A549 (cell line): ENCODE results near the gene NUP88. TPM values are rescaled to one million over a fixed set of nuclear protein-coding genes. Genes with fewer than 3 reads are reported as not detected.

Experiments
- ATAC-seq, 2 experiments: fragments of 200-7000 bp in 1 of 2; fragments of >200 bp in 1 of 2; cut with Nextera tagmentation in 1 of 2; cut with Tn5 transposase in 1 of 2; 3 replicates each; pipeline versions ENCODE4 v1.8.0 to v1.9.1; 2018 to 2020; ENCODE audit warnings: mild to moderate bottlenecking in 1 of 2, moderate library complexity in 1 of 2
- CTCF ChIA-PET: fragments of 300-600 bp; sonication (Branson Sonifier 250); formaldehyde crosslinking; extraction: SDS; loops from one replicate; lab custom pipeline; 2021; ENCODE audit warnings: antibody characterized with exemption, inconsistent platforms; lab: Yijun Ruan, JAX
- POLR2A ChIA-PET: fragments of 350-600 bp; formaldehyde crosslinking; extraction: SDS; loops from one replicate; lab custom pipeline; 2021; ENCODE audit warnings: antibody characterized with exemption, inconsistent platforms; lab: Yijun Ruan, JAX
- DNase-seq, 2 experiments: peaks; one replicate each; pipeline versions ENCODE4 v3.0.0 to v3.0.0-alpha.2; 2011 to 2016; ENCODE audit warnings: low read depth in 1 of 2, low spot score in 1 of 2
- FAIRE-seq: peaks from 2 replicates; lab custom pipeline; 2011; peaks lifted over from hg19 to GRCh38; lab: Jason Lieb, UNC
- H3K27ac ChIP-seq, 2 experiments: fragments of >200 bp; sonication (Bioruptor Twin); formaldehyde crosslinking; 3 replicates each; pipeline ENCODE4 v1.5.1; 2016 to 2017
- H3K4me1 ChIP-seq: fragments of >200 bp; sonication (Bioruptor Twin); formaldehyde crosslinking; 3 replicates; pipeline ENCODE4 v1.6.1; 2016
- H3K4me2 ChIP-seq: fragments of >200 bp; sonication (Bioruptor Twin); formaldehyde crosslinking; 3 replicates; pipeline ENCODE4 v1.6.1; 2016
- H3K4me3 ChIP-seq: fragments of >200 bp; sonication (Bioruptor Twin); formaldehyde crosslinking; 3 replicates; pipeline ENCODE4 v1.5.1; 2016
- H3K9me3 ChIP-seq: fragments of >200 bp; sonication (Bioruptor Twin); formaldehyde crosslinking; 3 replicates; pipeline ENCODE4 v1.6.1; 2016
- BHLHE40 ChIP-seq: IDR thresholded peaks from 2 replicates; pipeline ENCODE4 v1.6.1; 2012; ENCODE audit warnings: low read depth, low read length, inconsistent platforms
- CBX2 ChIP-seq: fragments of 200-600 bp; sonication (generic); IDR thresholded peaks from 2 replicates; pipeline ENCODE4 v1.6.1; 2016; ENCODE audit warnings: low read depth, mild to moderate bottlenecking, borderline replicate concordance
- CBX8 ChIP-seq: fragments of 200-600 bp; sonication (generic); IDR thresholded peaks from 2 replicates; pipeline ENCODE4 v1.6.1; 2016
- CHD4 ChIP-seq: fragments of 200-600 bp; sonication (generic); IDR thresholded peaks from 2 replicates; pipeline ENCODE4 v1.6.1; 2016; ENCODE audit warnings: antibody characterized with exemption, mild to moderate bottlenecking, borderline replicate concordance
- CTCF ChIP-seq: fragments of >200 bp; sonication (Bioruptor Twin); formaldehyde crosslinking; IDR thresholded peaks from 3 replicates; pipeline ENCODE4 v1.5.1; 2016
- E2F6 ChIP-seq: IDR thresholded peaks from 2 replicates; pipeline ENCODE4 v1.6.1; 2012; ENCODE audit warnings: low read depth, borderline replicate concordance
- ESRRA ChIP-seq: fragments of 150-350 bp; IDR thresholded peaks from 2 replicates; pipeline ENCODE4 v1.6.1; 2014; ENCODE audit warnings: mild to moderate bottlenecking, low read length, borderline replicate concordance
- FOSL2 ChIP-seq, 2 experiments: fragments of 450-650 bp in 1 of 2; fragments of >200 bp in 1 of 2; sonication (Bioruptor Twin) in 1 of 2; formaldehyde crosslinking; IDR thresholded peaks; 2 replicates each; pipeline versions ENCODE4 v1.5.0 to v1.6.1; 2016 to 2020; ENCODE audit warnings: mild to moderate bottlenecking in 1 of 2, moderate library complexity in 1 of 2
- FOXS1 ChIP-seq: fragments of 250-450 bp; sonication (Bioruptor Pico); IDR thresholded peaks from 2 replicates; pipeline ENCODE4 v1.5.0; 2020; ENCODE audit warnings: mild to moderate bottlenecking, moderate library complexity
- HDAC2 ChIP-seq: fragments of 200-600 bp; sonication (generic); IDR thresholded peaks from 2 replicates; pipeline ENCODE4 v1.6.1; 2016
- HES2 ChIP-seq: fragments of >200 bp; sonication (Bioruptor Twin); formaldehyde crosslinking; IDR thresholded peaks from 2 replicates; pipeline ENCODE4 v1.6.1; 2016
- HMGXB4 ChIP-seq: fragments of 250-450 bp; sonication (Bioruptor Pico); IDR thresholded peaks from 2 replicates; pipeline ENCODE4 v1.5.0; 2021; ENCODE audit warnings: mild to moderate bottlenecking, moderate library complexity, borderline replicate concordance
- HOXB13 ChIP-seq: fragments of 250-450 bp; sonication (Bioruptor Pico); IDR thresholded peaks from 2 replicates; pipeline ENCODE4 v1.5.0; 2020; ENCODE audit warnings: low read depth, mild to moderate bottlenecking, moderate library complexity
- KDM5A ChIP-seq: fragments of 200-600 bp; sonication (generic); IDR thresholded peaks from 2 replicates; pipeline ENCODE4 v1.6.1; 2016; ENCODE audit warnings: antibody characterized with exemption, mild to moderate bottlenecking
- MAX ChIP-seq: IDR thresholded peaks from 2 replicates; pipeline ENCODE4 v1.6.1; 2012
- MAZ ChIP-seq: fragments of 150-350 bp; IDR thresholded peaks from 2 replicates; pipeline ENCODE4 v1.6.1; 2014; ENCODE audit warnings: antibody characterized with exemption, low read depth, low read length, borderline replicate concordance
- NR3C1 ChIP-seq: fragments of >200 bp; sonication (Bioruptor Twin); formaldehyde crosslinking; IDR thresholded peaks from 3 replicates; pipeline ENCODE4 v1.6.1; 2017
- PHF8 ChIP-seq: fragments of 200-600 bp; sonication (generic); IDR thresholded peaks from 2 replicates; pipeline ENCODE4 v1.6.1; 2016; ENCODE audit warnings: low read depth, mild to moderate bottlenecking, antibody characterized with exemption, moderate library complexity, borderline replicate concordance
- POLR2AphosphoS2 ChIP-seq: conservative IDR thresholded peaks from 2 replicates; pipeline ENCODE4 v1.6.1; 2012; ENCODE audit warnings: low read length, improper control_type of control experiment, inconsistent platforms
- RAD21 ChIP-seq, 2 experiments: fragments of >200 bp in 1 of 2; sonication (Bioruptor Twin) in 1 of 2; formaldehyde crosslinking in 1 of 2; IDR thresholded peaks in 1 of 2; conservative IDR thresholded peaks in 1 of 2; 2 replicates in 1 of 2; 3 replicates in 1 of 2; pipeline ENCODE4 v1.6.1; 2012 to 2018; ENCODE audit warnings: inconsistent platforms in 1 of 2
- RFX5 ChIP-seq: fragments of 450-650 bp; IDR thresholded peaks from 2 replicates; pipeline ENCODE4 v1.7.1; 2014; ENCODE audit warnings: antibody characterized with exemption, mild to moderate bottlenecking, moderate library complexity
- SMC3 ChIP-seq: fragments of >200 bp; sonication (Bioruptor Twin); formaldehyde crosslinking; IDR thresholded peaks from 3 replicates; pipeline ENCODE4 v1.6.1; 2018; ENCODE audit warnings: inconsistent platforms
- USF2 ChIP-seq: fragments of 450-650 bp; IDR thresholded peaks from 2 replicates; pipeline ENCODE4 v1.6.1; 2014; ENCODE audit warnings: antibody characterized with exemption
- ZNF302 ChIP-seq: fragments of 250-450 bp; sonication (Bioruptor Pico); IDR thresholded peaks from 2 replicates; pipeline ENCODE4 v1.9.0; 2021; ENCODE audit warnings: inconsistent platforms, mild to moderate bottlenecking, moderate library complexity
- WGBS: methylation state at CpG from one replicate; pipeline ENCODE4 v1.1.6; 2017; ENCODE audit errors: missing lambda C conversion rate; 5-methylcytosine and 5-hydroxymethylcytosine counted together
- polyA plus RNA-seq, 4 experiments: library from polyadenylated mRNA; depleted of rRNA in 3 of 4; stranded (reverse); fragments of >200 nt; fragmentation: RNase III in 1 of 4; extraction: RNeasy Plus Mini Kit Qiagen cat#74134 plus additional on column Dnase treatment in 1 of 4; gene quantifications; 2 replicates in 3 of 4; 3 replicates in 1 of 4; pipeline ENCODE4 v1.2.3, GENCODE V29; 2011 to 2017

Gene NUP88
- polyA plus RNA-seq, 2 of the 4 experiments (the other 2 are of a cell fraction), result 121 to 180 TPM

- no peak overlapping the region for H3K4me3 ChIP-seq
- DNase-seq (no peak), FAIRE-seq (no peak), ATAC-seq (no peak)
- no peak overlapping the region for H3K27ac ChIP-seq
- H3K4me2 ChIP-seq, result no peak overlapping the region
- WGBS, result 85% methylated on average over 2 of the region's 2 CpGs
- TF ChIP-seq HDAC2 (no peak), FOSL2 (IDR thresholded peaks at IDR 0.05) (no peak), FOSL2 (CRISPR knock-in tag; IDR thresholded peaks at IDR 0.05) (no peak), BHLHE40 (no peak), CBX2 (no peak), RFX5 (no peak), ESRRA (no peak), PHF8 (no peak), MAX (no peak)
- no peaks in the 10 kb centered on the region for H3K9me3 ChIP-seq
- ChIA-PET CTCF (interaction anchor here (0.9 kb wide), 1 partner anchor 84 kb away, joined by 3 read pairs; the partner anchor contains the start of gene C1QBP), POLR2A (no interaction called here)
- no peaks in the 10 kb centered on the region for H3K4me1 ChIP-seq
These were observed 64.5 kb downstream of the NUP88 start for GRCh38 chr17:5354886-5355415.

GRCh38 chr17:5354310-5354709 is 65.2 kb downstream of the NUP88 start:
- Histone ChIP-seq H3K4me2 (no peak overlapping the region), H3K4me3 (no peak overlapping the region), H3K9me3 (no peaks in the 10 kb centered on the region), H3K4me1 (no peaks in the 10 kb centered on the region), H3K27ac (no peak overlapping the region)
- ATAC-seq (no peak), FAIRE-seq (no peak), DNase-seq (no peak)
- ChIA-PET CTCF (interaction anchor here (0.9 kb wide), 1 partner anchor 85 kb away, joined by 3 read pairs; the partner anchor contains the start of gene C1QBP), POLR2A (no interaction called here)
- TF ChIP-seq KDM5A, result no peak
- no peak for TF ChIP-seq ESRRA
- TF ChIP-seq RAD21 (conservative IDR thresholded peaks at IDR 0.05 in 1 of 2, IDR thresholded peaks at IDR 0.05 in 1 of 2), result no peak
- no peak for TF ChIP-seq HMGXB4
- TF ChIP-seq MAZ, result no peak
- TF ChIP-seq HES2, result no peak
- TF ChIP-seq CBX8, result no peak
- no peak for TF ChIP-seq E2F6
- no peak for TF ChIP-seq FOXS1 (CRISPR knock-in tag)
- TF ChIP-seq SMC3, result no peak
- WGBS, result 87% methylated on average over 2 of the region's 2 CpGs

- CTCF ChIA-PET, result no interaction called here
- Histone ChIP-seq H3K9me3 (no peaks in the 10 kb centered on the region), H3K4me2 (no peak overlapping the region), H3K4me3 (no peak overlapping the region), H3K4me1 (no peaks in the 10 kb centered on the region), H3K27ac (no peak overlapping the region)
- DNase-seq, result no peak
- 91% methylated on average over 4 of the region's 4 CpGs for WGBS
- no peak for FAIRE-seq
- no peak for ATAC-seq
- POLR2A ChIA-PET, result no interaction called here
- no peak for TF ChIP-seq HDAC2
- no peak for TF ChIP-seq USF2
- TF ChIP-seq ZNF302 (CRISPR knock-in tag), result no peak
- no peak for TF ChIP-seq POLR2AphosphoS2
- no peak for TF ChIP-seq CHD4
- TF ChIP-seq CTCF, result no peak
- TF ChIP-seq NR3C1, result no peak
- no peak for TF ChIP-seq HOXB13 (CRISPR knock-in tag)
- TF ChIP-seq E2F6, result no peak
These were observed 66.7 kb downstream of the NUP88 start for GRCh38 chr17:5352681-5353289.
